ENCODE measurements around the gene GK. TPM values are rescaled to one million over a fixed set of nuclear protein-coding genes. Genes with fewer than 3 reads are reported as not detected.
A peak's percentile ranks its signal among the peaks of the same experiment; 100 is the strongest.
"Not testable (repeated sequence)": the region's sequence is repeated elsewhere in the genome, so short reads cannot be mapped to it uniquely, and the experiment has no call there.

GK gene
- total RNA-seq, 1 donor from 2014 or later: 71.1 TPM

- peaks cover 22% of the 10 kb centered on the region for H3K36me3 Mint-ChIP-seq (ENCODE audit: low read depth)
- H3K27me3 Mint-ChIP-seq (ENCODE audit: insufficient read depth): no peaks in the 10 kb centered on the region
- peak overlapping the region; percentile 25 for H3K4me3 Mint-ChIP-seq
- H3K9me3 Mint-ChIP-seq: no peaks in the 10 kb centered on the region
- DNase-seq (ENCODE audit: low spot score): no peak
- peaks cover 48% of the 10 kb centered on the region for H3K4me1 Mint-ChIP-seq (ENCODE audit: low read depth)
- peak overlapping the region; percentile 69 for H3K27ac Mint-ChIP-seq
- intact Hi-C loops (cut with micrococcal nuclease): loop anchor here (1.0 to 10.0 kb wide), 5 partner anchors 9 to 435 kb away; partner anchors contain the start of gene TAB3
Measured at GRCh38 chrX:30659421-30659820, 6.2 kb downstream of the GK start.

GRCh38 chrX:30661228-30661627 lies 8.0 kb downstream of the GK start:
- H3K27me3 Mint-ChIP-seq (ENCODE audit: insufficient read depth): no peaks in the 10 kb centered on the region
- H3K4me3 Mint-ChIP-seq: no peak overlapping the region
- H3K27ac Mint-ChIP-seq: peak overlapping the region; percentile 84
- peaks cover 44% of the 10 kb centered on the region for H3K4me1 Mint-ChIP-seq (ENCODE audit: low read depth)
- intact Hi-C loops (cut with micrococcal nuclease): no loop called here
- H3K9me3 Mint-ChIP-seq: no peaks in the 10 kb centered on the region
- peaks cover 22% of the 10 kb centered on the region for H3K36me3 Mint-ChIP-seq (ENCODE audit: low read depth)
- no peak for DNase-seq (ENCODE audit: low spot score)

- Mint-ChIP-seq H3K4me3 (no peak overlapping the region), H3K36me3 (ENCODE audit: low read depth) (peaks cover 26% of the 10 kb centered on the region), H3K27ac (no peak overlapping the region), H3K27me3 (ENCODE audit: insufficient read depth) (no peaks in the 10 kb centered on the region), H3K4me1 (ENCODE audit: low read depth) (peaks cover 34% of the 10 kb centered on the region), H3K9me3 (no peaks in the 10 kb centered on the region)
- DNase-seq (ENCODE audit: low spot score): no peak
- intact Hi-C loops (cut with micrococcal nuclease): no loop called here
Measured at GRCh38 chrX:30663322-30663721, 10.1 kb downstream of the GK start.

GRCh38 chrX:30665471-30665870 lies 12.2 kb downstream of the GK start:
- Mint-ChIP-seq H3K36me3 (ENCODE audit: low read depth) (peaks cover 34% of the 10 kb centered on the region), H3K4me3 (no peak overlapping the region), H3K9me3 (no peaks in the 10 kb centered on the region), H3K4me1 (ENCODE audit: low read depth) (peaks cover 22% of the 10 kb centered on the region), H3K27ac (no peak overlapping the region), H3K27me3 (ENCODE audit: insufficient read depth) (no peaks in the 10 kb centered on the region)
- intact Hi-C loops (cut with micrococcal nuclease): no loop called here
- no peak for DNase-seq (ENCODE audit: low spot score)

- Mint-ChIP-seq H3K4me3 (no peak overlapping the region), H3K9me3 (no peaks in the 10 kb centered on the region), H3K27me3 (ENCODE audit: insufficient read depth) (no peaks in the 10 kb centered on the region), H3K36me3 (ENCODE audit: low read depth) (peaks cover 33% of the 10 kb centered on the region), H3K4me1 (ENCODE audit: low read depth) (peaks cover 15% of the 10 kb centered on the region), H3K27ac (peak overlapping the region; percentile 53)
- DNase-seq (ENCODE audit: low spot score): no peak
- intact Hi-C loops (cut with micrococcal nuclease): no loop called here
Measured at GRCh38 chrX:30666094-30666493, 12.9 kb downstream of the GK start.

GRCh38 chrX:30668581-30668980 lies 15.4 kb downstream of the GK start:
- Mint-ChIP-seq H3K9me3 (no peaks in the 10 kb centered on the region), H3K4me3 (no peak overlapping the region)

GRCh38 chrX:30671189-30671588 lies 18.0 kb downstream of the GK start:
- H3K9me3 Mint-ChIP-seq; H3K27ac Mint-ChIP-seq; DNase-seq (ENCODE audit: low spot score); H3K4me1 Mint-ChIP-seq (ENCODE audit: low read depth); intact Hi-C loops (cut with micrococcal nuclease); H3K4me3 Mint-ChIP-seq; H3K27me3 Mint-ChIP-seq (ENCODE audit: insufficient read depth): not testable (repeated sequence)
- peaks cover 36% of the 10 kb centered on the region for H3K36me3 Mint-ChIP-seq (ENCODE audit: low read depth)

More at GRCh38 chrX:30668581-30668980, 15.4 kb downstream of the GK start:
- no peak for DNase-seq (ENCODE audit: low spot score)
- Mint-ChIP-seq H3K27me3 (ENCODE audit: insufficient read depth) (no peaks in the 10 kb centered on the region), H3K36me3 (ENCODE audit: low read depth) (peaks cover 32% of the 10 kb centered on the region), H3K27ac (peak overlapping the region; percentile 50), H3K4me1 (ENCODE audit: low read depth) (peaks cover 6% of the 10 kb centered on the region)
- intact Hi-C loops (cut with micrococcal nuclease): no loop called here

GRCh38 chrX:30673127-30673796 lies 20.0 kb downstream of the GK start:
- Mint-ChIP-seq H3K27me3 (ENCODE audit: insufficient read depth) (no peaks in the 10 kb centered on the region), H3K4me3 (no peak overlapping the region), H3K27ac (peak overlapping the region; percentile 21), H3K36me3 (ENCODE audit: low read depth) (peaks cover 40% of the 10 kb centered on the region), H3K9me3 (no peaks in the 10 kb centered on the region), H3K4me1 (ENCODE audit: low read depth) (peaks cover 6% of the 10 kb centered on the region)
- intact Hi-C loops (cut with micrococcal nuclease): no loop called here
- no peak for DNase-seq (ENCODE audit: low spot score)

- H3K36me3 Mint-ChIP-seq (ENCODE audit: low read depth): peaks cover 33% of the 10 kb centered on the region
- H3K4me1 Mint-ChIP-seq (ENCODE audit: low read depth): peaks cover 6% of the 10 kb centered on the region
- H3K4me3 Mint-ChIP-seq: no peak overlapping the region
- no peak for DNase-seq (ENCODE audit: low spot score)
- H3K27ac Mint-ChIP-seq: peak overlapping the region; percentile 52
- intact Hi-C loops (cut with micrococcal nuclease): no loop called here
- H3K9me3 Mint-ChIP-seq: no peaks in the 10 kb centered on the region
- H3K27me3 Mint-ChIP-seq (ENCODE audit: insufficient read depth): no peaks in the 10 kb centered on the region
Measured at GRCh38 chrX:30673884-30674598, 20.8 kb downstream of the GK start.

- Mint-ChIP-seq H3K9me3 (no peaks in the 10 kb centered on the region), H3K36me3 (ENCODE audit: low read depth) (peaks cover 34% of the 10 kb centered on the region), H3K4me1 (ENCODE audit: low read depth) (peaks cover 6% of the 10 kb centered on the region), H3K27ac (no peak overlapping the region), H3K27me3 (ENCODE audit: insufficient read depth) (no peaks in the 10 kb centered on the region), H3K4me3 (no peak overlapping the region)
- DNase-seq (ENCODE audit: low spot score): no peak
- intact Hi-C loops (cut with micrococcal nuclease): loop anchor here (5.0 kb wide), 1 partner anchor 37 kb away; no protein-coding TSS in a partner anchor
Measured at GRCh38 chrX:30674799-30675198, 21.6 kb downstream of the GK start.

GRCh38 chrX:30679369-30679768 lies 26.1 kb downstream of the GK start:
- Mint-ChIP-seq H3K9me3 (no peaks in the 10 kb centered on the region), H3K27ac (no peak overlapping the region), H3K27me3 (ENCODE audit: insufficient read depth) (no peaks in the 10 kb centered on the region), H3K4me1 (ENCODE audit: low read depth) (peaks cover 26% of the 10 kb centered on the region), H3K36me3 (ENCODE audit: low read depth) (peaks cover 42% of the 10 kb centered on the region), H3K4me3 (no peak overlapping the region)
- intact Hi-C loops (cut with micrococcal nuclease): loop anchor here (5.0 kb wide), 1 partner anchor 42 kb away; no protein-coding TSS in a partner anchor
- DNase-seq (ENCODE audit: low spot score): no peak

- intact Hi-C loops (cut with micrococcal nuclease): no loop called here
- peaks cover 26% of the 10 kb centered on the region for H3K4me1 Mint-ChIP-seq (ENCODE audit: low read depth)
- no peak overlapping the region for H3K27ac Mint-ChIP-seq
- DNase-seq (ENCODE audit: low spot score): no peak
- H3K9me3 Mint-ChIP-seq: no peaks in the 10 kb centered on the region
- peaks cover 38% of the 10 kb centered on the region for H3K36me3 Mint-ChIP-seq (ENCODE audit: low read depth)
- H3K27me3 Mint-ChIP-seq (ENCODE audit: insufficient read depth): no peaks in the 10 kb centered on the region
- H3K4me3 Mint-ChIP-seq: no peak overlapping the region
Measured at GRCh38 chrX:30680618-30681017, 27.4 kb downstream of the GK start.

- no peak overlapping the region for H3K27ac Mint-ChIP-seq
- intact Hi-C loops (cut with micrococcal nuclease): no loop called here
- H3K36me3 Mint-ChIP-seq (ENCODE audit: low read depth): peaks cover 36% of the 10 kb centered on the region
Measured at GRCh38 chrX:30688641-30689040, 35.4 kb downstream of the GK start.

More at GRCh38 chrX:30688641-30689040, 35.4 kb downstream of the GK start:
- Mint-ChIP-seq H3K4me3 (no peak overlapping the region), H3K27me3 (ENCODE audit: insufficient read depth) (no peaks in the 10 kb centered on the region), H3K4me1 (ENCODE audit: low read depth) (peaks cover 4% of the 10 kb centered on the region), H3K9me3 (no peaks in the 10 kb centered on the region)
- no peak for DNase-seq (ENCODE audit: low spot score)

Data from activated T-helper 1 cell treated with anti-CD3 and anti-CD28 coated beads, Interleukin-12 subunit alpha, Interleukin-12 subunit beta, Interleukin-2, Interleukin-4 antibody, amounts not matched to agents 30 ng/mL and 10 ng/mL and 1 ng/mL, durations not matched to agents 14 hours and 24 hours and 36 hours (primary cell).